HG03442 (cell line): ENCODE measurements around the gene OVCH1.
"Not testable (repeated sequence)": the region's sequence is repeated elsewhere in the genome, so short reads cannot be mapped to it uniquely, and the experiment has no call there.

Experiments used
- ATAC-seq: cut with Tn5 transposase; IDR thresholded peaks from one replicate; pipeline ENCODE4 v1.9.1; 2021; ENCODE audit warnings: mild to moderate bottlenecking, moderate library complexity; ENCODE audit not compliant: unreplicated experiment

Gene OVCH1

DNA sequence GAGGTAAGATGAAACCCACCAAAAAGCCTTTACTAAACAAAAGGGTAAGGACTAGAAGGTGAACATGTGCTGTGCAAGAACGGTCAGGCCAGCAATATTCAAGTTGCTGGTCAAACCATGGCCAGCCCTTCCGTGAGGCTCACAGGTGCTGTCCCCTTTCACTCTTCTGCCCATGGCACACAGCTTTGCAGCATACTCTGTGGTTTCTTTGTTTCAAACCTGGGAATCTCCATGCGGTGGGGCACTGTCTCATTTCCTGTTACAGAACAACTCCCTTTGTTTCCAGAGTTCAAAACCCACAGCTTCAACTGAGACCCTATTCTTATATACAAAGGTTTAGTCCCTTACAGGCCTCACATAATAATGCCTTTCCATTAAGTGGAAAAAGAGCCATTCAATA is 1.7 kb upstream of the OVCH1 start:
- no peak for ATAC-seq

DNA sequence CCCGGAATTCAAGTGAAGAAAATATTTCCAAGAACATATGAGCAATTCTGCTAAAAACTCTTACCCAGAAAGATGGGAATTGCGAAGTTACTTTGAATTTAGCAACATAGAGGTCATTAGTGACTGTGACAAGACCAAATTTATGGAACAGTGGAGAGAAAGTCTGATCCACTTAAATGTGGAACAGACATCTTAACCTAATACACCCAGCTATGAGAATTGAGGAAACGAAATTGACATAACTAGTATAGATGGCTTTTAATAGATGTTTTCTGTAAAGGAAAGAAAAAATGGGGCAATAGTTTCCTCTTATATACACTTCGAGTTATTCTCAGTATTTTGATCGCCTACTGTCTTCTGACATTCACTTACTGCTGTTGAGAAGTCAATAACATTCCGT is 4.6 kb downstream of the OVCH1 start:
- ATAC-seq, result no peak

DNA sequence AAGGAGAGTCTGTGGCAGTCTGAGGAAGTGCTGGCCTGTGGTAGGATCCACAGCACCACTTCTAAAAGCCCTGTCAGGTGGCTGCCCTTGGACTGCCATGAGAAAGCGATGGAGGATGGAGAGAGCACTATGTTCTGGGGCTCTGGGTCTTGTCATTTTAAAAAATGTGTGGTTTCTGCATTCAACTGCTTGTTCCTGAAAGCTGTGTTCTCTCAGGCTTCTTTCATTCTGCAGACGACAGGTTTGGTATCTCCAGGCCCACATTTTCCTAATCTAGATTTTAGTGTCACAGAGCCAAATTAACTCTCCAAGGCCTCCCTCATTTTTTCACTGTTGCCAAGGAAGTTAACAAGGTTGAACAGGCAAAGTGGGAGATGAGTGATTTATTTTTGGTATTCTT is 10.5 kb downstream of the OVCH1 start:
- ATAC-seq, result no peak

DNA sequence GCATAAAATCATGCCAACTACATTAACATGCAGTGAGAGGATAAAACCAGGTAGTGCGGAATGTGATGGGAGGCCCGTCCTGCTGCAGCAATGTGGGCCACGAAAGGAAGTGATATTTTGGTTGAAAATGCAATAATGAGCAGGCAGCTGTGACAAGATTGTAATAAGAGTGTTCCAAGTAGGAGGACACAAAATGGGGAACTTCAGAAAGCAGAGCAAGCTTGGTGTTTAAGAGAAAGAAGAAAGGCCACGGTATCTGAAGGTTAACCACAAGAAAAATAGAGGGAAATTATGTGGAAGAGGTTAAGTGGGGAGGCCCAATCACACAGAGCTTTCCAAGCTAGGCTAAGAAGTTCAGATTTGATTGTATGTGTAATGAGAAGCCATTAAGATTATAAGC is 34.3 kb downstream of the OVCH1 start:
- no peak for ATAC-seq

DNA sequence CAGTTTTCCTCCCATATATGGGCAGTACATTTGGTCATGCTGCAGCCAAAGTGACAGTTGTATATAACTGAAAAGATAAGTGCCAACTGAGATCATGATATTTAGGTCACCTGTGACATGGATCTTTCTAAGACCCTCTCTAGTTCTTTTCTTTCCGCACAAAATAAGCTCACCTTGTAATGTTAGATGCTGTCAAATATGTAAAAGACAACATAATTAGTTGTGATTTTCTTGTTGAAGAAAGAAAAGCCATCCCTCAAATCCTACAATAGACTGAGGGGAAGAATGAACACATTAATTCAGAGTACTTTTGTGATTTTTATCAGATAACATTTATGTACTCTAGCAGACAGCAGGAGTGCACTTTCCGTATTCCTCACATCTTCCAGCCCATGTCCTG is 37.4 kb downstream of the OVCH1 start:
- no peak for ATAC-seq

DNA sequence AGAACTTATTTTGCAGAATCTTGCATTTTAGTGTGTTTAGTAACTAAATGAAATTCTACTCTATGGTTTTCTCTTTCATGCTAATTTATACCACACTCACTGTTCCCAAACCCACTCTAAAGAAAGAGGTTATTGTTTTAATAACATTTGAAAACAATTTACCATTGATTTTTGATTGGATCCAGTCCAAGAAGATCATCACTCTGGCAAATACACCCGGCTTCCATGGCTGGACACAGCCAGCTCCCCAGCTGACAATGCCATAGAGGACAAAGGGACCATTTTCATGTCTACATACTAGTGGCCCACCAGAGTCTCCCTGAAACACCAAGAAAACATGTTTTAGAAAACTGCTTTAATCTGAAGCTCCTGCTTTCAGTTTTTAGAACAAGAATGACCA is 42.4 kb downstream of the OVCH1 start:
- no peak for ATAC-seq

DNA sequence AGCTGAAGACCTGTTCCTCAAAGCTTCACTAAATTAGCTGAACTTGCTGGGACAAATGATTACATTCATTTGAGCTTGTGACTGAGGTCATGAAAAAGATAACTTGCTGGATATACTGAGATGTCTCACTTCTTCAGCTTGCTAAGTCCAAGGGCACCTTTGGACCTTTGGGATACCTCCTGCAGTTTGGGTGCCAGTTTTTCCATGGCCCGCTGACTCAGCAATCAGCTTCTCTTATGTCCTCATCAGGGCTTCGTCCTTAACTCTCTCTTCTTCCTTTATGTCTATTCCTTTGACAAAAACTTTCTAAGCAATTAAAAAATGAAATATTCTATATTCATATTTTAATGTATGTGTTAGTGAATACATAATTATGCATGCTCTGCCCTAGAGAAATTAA is 45.6 kb downstream of the OVCH1 start:
- no peak for ATAC-seq

DNA sequence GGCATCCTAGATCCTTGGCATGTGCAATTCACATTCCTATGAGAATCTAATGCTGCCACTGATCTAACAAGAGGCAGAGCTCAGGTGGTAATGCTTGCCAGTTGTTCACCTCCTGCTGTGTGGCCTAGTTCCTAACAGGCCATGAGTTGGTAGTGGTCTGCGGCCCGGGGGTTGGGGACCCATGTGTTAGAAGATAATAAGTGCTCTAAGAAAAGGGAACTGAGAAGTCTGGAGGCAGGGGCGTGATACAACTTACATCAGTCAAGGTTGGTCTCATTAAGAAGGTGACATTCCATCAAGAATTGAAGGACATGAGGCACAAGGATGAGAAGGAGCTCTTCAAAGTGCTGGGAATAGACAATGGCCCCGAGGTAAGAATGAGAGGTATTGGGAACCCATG is 49.3 kb downstream of the OVCH1 start:
- no peak for ATAC-seq

DNA sequence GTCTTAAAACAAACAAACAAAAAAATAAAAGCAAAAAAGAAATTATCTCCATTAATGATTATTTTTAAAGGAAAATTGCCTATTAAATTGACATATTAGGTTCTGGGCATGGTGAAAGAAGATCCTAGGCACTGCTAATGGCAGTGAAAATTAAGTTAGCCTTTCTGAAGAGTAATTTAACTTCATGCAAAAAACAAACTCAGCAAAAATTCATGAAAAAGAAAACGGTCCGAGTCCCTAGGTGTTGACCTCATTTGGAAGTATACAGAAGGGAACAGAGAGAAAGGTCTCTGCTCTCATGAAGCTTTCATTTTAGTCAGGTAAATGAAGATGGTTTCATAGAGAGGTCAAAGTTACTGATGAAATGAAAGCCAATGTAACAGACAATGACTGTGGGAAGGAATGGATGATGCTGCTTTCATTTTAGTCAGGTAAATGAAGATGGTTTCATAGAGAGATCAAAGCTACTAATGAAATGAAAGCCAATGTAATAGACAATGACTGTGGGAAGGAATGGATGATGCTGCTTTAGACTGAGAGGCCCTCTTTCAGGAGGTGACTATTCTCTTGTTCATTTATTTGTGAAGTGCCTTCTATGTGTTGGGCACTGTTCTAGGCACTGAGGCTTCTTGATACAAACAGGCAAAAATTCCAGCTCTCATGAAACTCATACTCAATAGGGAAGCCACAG is 50.1 kb downstream of the OVCH1 start:
- ATAC-seq, result no peak

DNA sequence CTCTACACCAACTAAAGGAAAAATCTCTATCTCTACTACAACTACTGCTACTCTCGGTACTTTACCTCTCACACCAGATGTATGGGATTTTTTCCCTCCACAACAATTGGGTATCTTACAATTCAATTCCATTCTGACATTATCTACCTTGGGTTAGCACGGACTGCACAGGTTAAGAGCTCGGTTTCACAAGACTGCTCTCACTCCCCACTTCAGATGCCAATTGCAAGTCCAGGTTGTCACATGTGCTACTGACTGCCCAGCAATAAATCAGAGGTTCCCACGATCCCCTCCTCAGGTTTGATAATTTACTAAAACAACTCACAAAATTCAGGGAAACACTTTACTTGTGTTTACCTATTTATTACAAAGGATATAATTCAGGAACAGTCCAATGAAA is 58.0 kb downstream of the OVCH1 start:
- ATAC-seq, result no peak

DNA sequence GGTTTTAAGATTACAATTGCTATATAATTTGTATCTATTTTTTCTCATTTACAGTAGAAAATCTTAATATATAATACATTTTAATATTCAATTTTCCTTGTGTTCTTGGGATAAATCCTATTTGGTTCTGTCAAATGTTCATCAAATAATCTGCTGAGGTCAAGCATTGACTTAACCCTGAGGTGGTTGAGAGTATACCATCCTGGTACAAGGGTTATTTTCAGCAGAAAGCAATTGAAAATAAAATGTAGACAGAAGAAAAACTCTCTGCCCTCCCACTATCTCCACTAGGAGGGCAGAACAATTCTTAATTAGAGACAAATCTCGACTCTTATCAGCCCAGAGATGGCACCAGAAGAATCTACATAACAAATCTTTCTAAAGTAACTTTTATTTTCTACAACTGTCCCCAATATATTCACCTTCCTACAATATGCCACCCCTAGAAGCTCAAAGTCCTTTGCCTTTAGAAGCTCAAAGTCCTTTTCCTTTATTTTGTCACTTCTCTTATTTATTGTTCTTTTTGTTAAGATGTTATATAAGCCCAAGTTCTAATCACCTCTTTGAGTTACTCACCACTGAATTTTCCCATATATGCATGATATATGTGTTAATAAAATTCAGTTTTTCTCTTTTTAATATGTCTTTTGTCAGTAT is 58.6 kb downstream of the OVCH1 start:
- no peak for ATAC-seq

DNA sequence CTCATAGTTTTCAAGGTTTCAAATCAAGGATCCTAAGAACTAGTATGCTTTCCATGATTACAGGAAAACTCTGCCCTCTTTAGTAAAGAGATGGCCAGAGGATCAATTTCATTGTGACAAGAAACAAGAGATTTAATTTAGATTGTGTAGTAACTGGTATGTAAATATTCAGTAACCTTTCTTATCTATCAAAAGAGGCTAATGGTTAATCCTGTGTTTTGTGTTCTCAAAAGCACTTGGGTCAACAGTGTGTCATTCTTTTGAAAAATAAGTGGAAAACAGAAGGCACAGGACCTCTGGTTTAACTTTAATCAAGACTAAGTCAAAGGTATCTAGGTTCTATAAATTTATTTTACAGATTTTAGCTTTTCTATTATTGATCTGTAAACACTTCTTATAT is 59.9 kb downstream of the OVCH1 start:
- ATAC-seq, result no peak

DNA sequence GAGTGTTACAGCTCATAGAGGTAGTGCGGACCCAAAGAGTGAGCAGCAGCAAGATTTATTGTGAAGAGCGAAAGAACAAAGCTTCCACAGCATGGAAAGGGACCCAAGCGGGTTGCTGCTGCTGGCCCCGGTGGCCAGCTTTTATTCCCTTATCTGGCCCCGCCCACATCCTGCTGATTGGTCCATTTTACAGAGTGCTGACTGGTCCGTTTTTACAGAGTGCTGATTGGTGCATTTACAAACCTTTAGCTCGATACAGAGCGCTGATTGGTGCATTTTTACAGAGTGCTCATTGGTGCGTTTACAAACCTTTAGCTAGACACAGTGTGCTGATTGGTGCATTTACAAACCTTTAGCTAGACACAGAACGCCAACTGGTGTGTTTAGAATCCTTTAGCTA is 60.7 kb downstream of the OVCH1 start:
- not testable (repeated sequence) for ATAC-seq

DNA sequence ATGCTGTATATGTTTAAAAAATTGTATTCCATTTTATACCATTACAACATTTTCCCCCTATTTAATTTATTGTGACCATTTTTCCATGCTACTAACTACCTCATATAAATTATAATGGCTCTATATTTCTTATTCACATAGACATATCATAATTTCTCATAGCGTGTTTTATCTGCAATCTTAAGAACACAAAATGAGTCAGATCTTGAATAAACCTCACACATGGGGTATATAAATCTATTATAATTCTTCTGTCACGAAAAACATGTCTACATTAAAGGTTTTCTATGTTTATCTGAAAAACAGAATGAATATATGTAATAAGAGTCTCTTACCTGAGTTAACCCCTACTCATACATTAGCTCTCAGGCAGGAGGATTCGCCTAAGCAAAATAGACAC is 66.0 kb downstream of the OVCH1 start:
- no peak for ATAC-seq

DNA sequence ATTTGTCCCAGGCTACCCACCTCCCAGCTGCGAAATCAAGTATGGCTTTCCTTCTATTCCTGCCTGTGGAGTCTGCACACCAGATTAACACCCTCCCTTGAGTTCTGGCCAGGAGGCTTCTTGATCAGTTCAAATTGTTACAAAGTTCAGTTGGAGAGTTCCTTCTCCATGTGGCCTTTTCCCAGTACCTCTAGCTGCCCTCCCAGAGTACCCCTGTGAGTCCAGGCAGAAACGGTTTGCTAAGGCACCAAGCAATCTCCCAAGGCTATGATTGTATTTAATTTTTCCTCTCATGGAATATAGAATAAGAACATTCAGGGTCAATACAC is 66.8 kb downstream of the OVCH1 start:
- ATAC-seq, result no peak

DNA sequence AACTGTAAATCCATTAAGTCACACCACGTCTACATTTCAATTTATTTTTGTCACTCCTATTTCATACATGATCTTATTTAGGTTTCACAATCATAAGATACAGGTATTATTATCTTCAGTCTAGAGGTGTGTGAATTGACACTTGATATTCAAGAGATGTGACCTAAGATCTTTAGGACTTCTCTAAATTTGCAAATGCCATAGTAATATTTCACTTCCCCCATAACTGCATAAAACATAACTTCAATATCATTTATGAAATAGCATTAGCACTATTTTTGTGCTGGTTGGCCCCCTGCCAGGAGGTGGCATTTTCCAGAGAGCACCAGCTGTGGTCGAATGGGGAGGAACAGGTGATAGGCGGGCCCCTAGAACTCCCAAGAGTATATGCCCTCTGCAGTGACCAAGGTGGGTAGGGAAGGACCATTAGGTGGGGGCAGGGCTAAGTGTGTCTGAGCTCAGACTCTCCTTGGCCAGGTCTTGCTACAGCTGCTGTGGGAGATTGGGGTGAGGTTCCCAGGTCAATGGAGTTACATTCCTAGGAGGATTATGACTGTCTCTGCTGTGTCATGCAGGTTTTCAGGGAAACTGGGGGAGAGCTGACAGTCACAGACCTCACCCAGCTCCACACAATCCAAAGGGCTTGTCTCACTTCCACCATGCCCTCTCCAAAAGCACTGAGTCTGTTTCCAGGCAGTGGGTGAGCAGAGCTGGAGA is 67.3 kb downstream of the OVCH1 start:
- no peak for ATAC-seq

DNA sequence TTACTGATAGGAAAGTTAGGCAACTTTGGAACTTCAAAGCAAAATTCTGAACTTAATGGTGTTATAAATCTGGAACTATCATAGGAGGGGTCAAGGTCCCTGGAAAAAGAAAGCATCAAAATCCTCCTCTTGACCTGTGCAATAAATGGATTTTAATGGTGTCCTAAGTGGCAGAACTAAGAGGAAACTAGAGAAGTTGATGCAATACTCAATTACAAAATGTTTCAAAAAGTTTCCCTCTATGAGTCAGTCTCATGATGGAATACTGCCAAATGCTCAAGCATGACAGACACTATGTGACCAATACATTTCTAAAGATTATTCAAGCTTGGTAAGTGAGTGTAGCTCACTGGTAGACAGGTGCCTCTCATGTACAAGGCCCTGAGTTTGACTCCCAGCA is 68.9 kb downstream of the OVCH1 start:
- peak; percentile 47 for ATAC-seq

DNA sequence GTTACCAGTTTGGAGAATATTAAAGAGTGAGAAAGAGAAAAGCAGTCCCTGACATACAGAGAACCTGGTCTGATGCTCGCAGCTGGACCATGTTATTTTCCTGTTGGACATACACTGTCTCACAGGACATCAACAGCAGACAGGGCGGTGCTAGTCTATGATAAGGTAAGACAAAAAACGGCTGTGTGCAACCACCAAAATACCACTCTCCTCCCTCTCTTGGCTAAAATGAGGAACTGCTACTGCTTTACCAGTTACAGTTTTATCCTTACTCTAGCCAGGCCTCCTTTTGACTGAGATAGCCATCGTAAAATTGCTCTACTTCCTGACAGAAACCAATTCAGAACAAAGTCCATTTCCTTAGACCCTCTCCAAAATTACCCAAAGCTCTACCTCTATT is 69.5 kb downstream of the OVCH1 start:
- peak; percentile 97 for ATAC-seq

DNA sequence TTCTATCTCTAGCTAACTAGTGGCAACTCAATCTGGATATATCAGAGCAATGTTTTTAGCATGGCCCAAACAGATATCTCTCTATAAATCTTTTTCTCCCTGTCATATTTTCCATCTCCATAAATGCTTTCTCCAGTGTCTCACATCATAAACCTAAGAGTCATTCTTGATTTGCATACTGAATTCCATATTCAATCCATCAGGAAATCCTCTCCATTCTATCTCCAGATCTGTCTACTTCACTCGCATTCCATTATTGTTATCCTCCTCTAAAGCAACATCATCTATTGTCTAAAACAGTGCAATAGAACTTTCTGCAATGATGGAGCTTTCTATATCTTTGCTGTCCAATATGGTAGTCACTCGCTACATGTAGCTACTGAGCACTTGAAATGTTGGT is 71.0 kb downstream of the OVCH1 start:
- ATAC-seq, result no peak

DNA sequence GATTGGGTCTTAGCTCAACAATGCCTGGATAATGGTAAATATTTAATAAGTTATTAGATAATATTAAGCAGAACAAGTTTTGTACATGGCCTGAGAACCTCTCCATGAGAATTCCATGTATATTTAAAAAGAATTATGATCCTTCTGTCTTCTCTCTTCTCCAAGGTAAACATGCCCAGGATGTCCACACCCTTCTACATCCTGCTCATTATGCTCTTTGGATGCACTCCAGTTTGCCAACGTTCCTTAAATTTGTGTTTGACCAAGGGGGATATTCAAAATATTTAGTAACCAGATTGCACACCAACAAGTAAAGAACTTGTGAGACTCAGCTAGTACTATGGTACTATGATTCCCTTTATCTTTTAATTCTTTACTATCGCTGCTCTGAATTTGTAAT is 71.8 kb downstream of the OVCH1 start:
- no peak for ATAC-seq

DNA sequence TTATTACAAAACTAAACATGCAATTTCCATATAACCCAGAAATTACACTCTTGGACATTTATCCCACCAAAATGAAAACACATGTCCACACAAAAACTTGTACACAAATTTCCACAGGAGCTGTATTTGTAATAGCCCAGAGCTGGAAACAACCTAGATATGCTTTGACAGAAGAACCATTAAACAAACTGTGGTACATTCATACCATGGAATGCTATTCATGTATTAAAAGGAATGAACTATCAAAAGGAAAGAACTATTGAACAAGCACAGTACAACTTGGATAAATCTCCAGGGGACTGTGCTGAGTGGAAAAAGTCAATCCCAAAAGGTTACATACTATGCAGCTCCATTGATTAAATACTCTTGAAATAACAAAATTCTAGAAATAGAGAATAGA is 80.7 kb downstream of the OVCH1 start:
- ATAC-seq, result no peak

DNA sequence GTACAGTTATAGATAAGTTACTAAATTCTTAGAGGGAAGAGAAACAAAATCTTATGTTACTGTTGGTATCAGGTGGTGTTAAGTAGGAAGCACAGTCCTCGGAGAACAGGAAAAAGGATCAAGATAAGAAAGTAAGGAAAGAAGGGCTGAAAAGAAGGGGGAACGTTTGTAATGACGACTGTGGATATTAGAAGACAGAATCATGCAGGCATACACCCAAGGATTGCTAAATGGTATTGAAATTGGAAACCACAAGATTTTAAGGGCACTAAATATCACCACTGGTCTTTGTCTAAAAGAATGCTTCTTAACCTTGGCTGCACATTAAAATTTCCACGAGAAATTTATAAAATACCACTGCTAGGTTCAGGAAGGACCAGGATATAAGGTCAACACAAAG is 82.4 kb downstream of the OVCH1 start:
- ATAC-seq, result no peak

DNA sequence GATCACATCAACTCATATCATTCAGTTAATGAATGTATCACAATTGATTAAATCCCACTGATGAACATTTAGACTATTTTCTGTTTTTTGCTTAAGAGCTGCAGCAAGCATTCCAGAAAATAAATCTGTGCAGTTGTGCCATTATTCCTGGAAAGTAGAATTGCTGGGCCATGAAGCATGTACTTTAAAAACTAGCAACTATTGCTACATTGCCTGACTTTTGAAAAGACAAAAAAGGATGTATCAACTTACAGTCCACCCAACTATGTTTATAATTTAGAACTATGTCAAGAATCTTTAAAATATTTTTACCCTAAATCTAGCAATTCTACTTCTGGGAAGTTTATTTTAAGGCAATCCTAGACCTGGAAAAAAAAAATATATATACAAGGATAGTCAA is 83.1 kb downstream of the OVCH1 start:
- ATAC-seq, result no peak
